Neuronal stem cell (in vitro differentiated cells): ENCODE measurements around the gene SLC8A1.
A peak's percentile ranks its signal among the peaks of the same experiment; 100 is the strongest.

ENCODE experiments used
- DNase-seq: peaks from one replicate; pipeline ENCODE4 v3.0.0-alpha.2; 2013; ENCODE audit warnings: low spot score
- H2AFZ ChIP-seq: one replicate; pipeline ENCODE4 v1.6.1; 2013; ENCODE audit warnings: mild to moderate bottlenecking, low read length, inconsistent platforms
- H2AK5ac ChIP-seq: 2 replicates; pipeline ENCODE4 v1.6.1; 2013; ENCODE audit warnings: low read depth, mild to moderate bottlenecking, inconsistent platforms, low read length, moderate library complexity, mixed read lengths
- H2BK120ac ChIP-seq: 2 replicates; pipeline ENCODE4 v1.6.1; 2013; ENCODE audit warnings: low read depth, mild to moderate bottlenecking, inconsistent platforms, low read length, moderate library complexity, mixed read lengths
- H2BK12ac ChIP-seq: one replicate; pipeline ENCODE4 v1.6.1; 2013; ENCODE audit warnings: low read length, inconsistent platforms
- H2BK15ac ChIP-seq: 2 replicates; pipeline ENCODE4 v1.6.1; 2013; ENCODE audit warnings: mild to moderate bottlenecking, low read length, inconsistent platforms, mixed read lengths
- H2BK5ac ChIP-seq: one replicate; pipeline ENCODE4 v1.6.1; 2013; ENCODE audit warnings: inconsistent platforms, mild to moderate bottlenecking, low read length, moderate library complexity
- H3K14ac ChIP-seq: one replicate; pipeline ENCODE4 v1.6.1; 2013; ENCODE audit warnings: low read length, inconsistent platforms
- H3K18ac ChIP-seq: 2 replicates; pipeline ENCODE4 v1.6.1; 2013; ENCODE audit warnings: low read length, inconsistent platforms
- H3K23ac ChIP-seq: 2 replicates; pipeline ENCODE4 v1.6.1; 2013; ENCODE audit warnings: low read depth, mild to moderate bottlenecking, mixed read lengths, low read length, inconsistent platforms; ENCODE audit not compliant: poor library complexity
- H3K27ac ChIP-seq: replicated peaks from 3 replicates; pipeline ENCODE4 v1.5.1; 2013; ENCODE audit warnings: low read length, inconsistent platforms
- H3K27me3 ChIP-seq, 3 experiments: 2 replicates each; pipeline ENCODE4 v1.6.1; 2013; ENCODE audit warnings: low read length in 3 of 3, mild to moderate bottlenecking in 2 of 3, inconsistent platforms in 1 of 3, low read depth in 1 of 3, mixed read lengths in 1 of 3, moderate library complexity in 1 of 3; ENCODE audit not compliant: control insufficient read depth in 3 of 3, insufficient read depth in 3 of 3
- H3K36me3 ChIP-seq, 2 donors: replicated peaks in 1 of 2; 2 replicates each; pipeline ENCODE4 v1.6.1; 2013; ENCODE audit warnings: low read length in 2 of 2; ENCODE audit not compliant: control insufficient read depth in 2 of 2, insufficient read depth in 2 of 2
- H3K4ac ChIP-seq: 2 replicates; pipeline ENCODE4 v1.6.1; 2013; ENCODE audit warnings: inconsistent platforms, mild to moderate bottlenecking, low read length, moderate library complexity
- H3K4me1 ChIP-seq, 2 donors: 1 replicate in 1 of 2; 2 replicates in 1 of 2; pipeline ENCODE4 v1.6.1; 2013; ENCODE audit warnings: low read length in 2 of 2, low read depth in 1 of 2; ENCODE audit not compliant: control insufficient read depth in 2 of 2, insufficient read depth in 1 of 2
- H3K4me2 ChIP-seq: one replicate; pipeline ENCODE4 v1.6.1; 2013; ENCODE audit warnings: mild to moderate bottlenecking, low read length, inconsistent platforms; ENCODE audit not compliant: insufficient read depth, poor library complexity, severe bottlenecking
- H3K4me3 ChIP-seq, 2 donors: 2 replicates each; pipeline ENCODE4 v1.5.1; 2013; ENCODE audit warnings: low read length in 2 of 2, mild to moderate bottlenecking in 2 of 2, inconsistent platforms in 1 of 2, moderate library complexity in 1 of 2
- H3K79me1 ChIP-seq: one replicate; pipeline ENCODE4 v1.6.1; 2013; ENCODE audit warnings: low read depth, mild to moderate bottlenecking, inconsistent platforms, low read length, moderate library complexity
- H3K9ac ChIP-seq: one replicate; pipeline ENCODE4 v1.6.1; 2013; ENCODE audit warnings: mild to moderate bottlenecking, low read depth, low read length, inconsistent platforms; ENCODE audit not compliant: poor library complexity
- H3K9me3 ChIP-seq, 2 donors: replicated peaks in 1 of 2; 2 replicates each; pipeline versions ENCODE3 to v1.6.1; 2013; ENCODE audit warnings: low read length in 2 of 2, mild to moderate bottlenecking in 2 of 2, inconsistent platforms in 1 of 2, low read depth in 1 of 2, mixed read lengths in 1 of 2, moderate library complexity in 1 of 2; ENCODE audit not compliant: control insufficient read depth in 2 of 2, insufficient read depth in 1 of 2
- H4K8ac ChIP-seq: one replicate; pipeline ENCODE4 v1.6.1; 2013; ENCODE audit warnings: low read depth, mild to moderate bottlenecking, inconsistent platforms, low read length, moderate library complexity
- H4K91ac ChIP-seq: one replicate; pipeline ENCODE4 v1.6.1; 2013; ENCODE audit warnings: low read length, low read depth, mild to moderate bottlenecking, inconsistent platforms; ENCODE audit not compliant: poor library complexity
- WGBS, 2 donors: extraction: QIAGEN DNeasy Blood & Tissue Kit; methylation state at CpG; one replicate each; pipeline ENCODE4 v1.1.7; 2013; ENCODE audit warnings: missing lambda C conversion rate in 2 of 2, mixed read lengths in 1 of 2; ENCODE audit not compliant: insufficient read length in 2 of 2, insufficient replicate concordance in 1 of 2; ENCODE audit errors: extremely low coverage in 2 of 2; 5-methylcytosine and 5-hydroxymethylcytosine counted together

SLC8A1 gene

DNA sequence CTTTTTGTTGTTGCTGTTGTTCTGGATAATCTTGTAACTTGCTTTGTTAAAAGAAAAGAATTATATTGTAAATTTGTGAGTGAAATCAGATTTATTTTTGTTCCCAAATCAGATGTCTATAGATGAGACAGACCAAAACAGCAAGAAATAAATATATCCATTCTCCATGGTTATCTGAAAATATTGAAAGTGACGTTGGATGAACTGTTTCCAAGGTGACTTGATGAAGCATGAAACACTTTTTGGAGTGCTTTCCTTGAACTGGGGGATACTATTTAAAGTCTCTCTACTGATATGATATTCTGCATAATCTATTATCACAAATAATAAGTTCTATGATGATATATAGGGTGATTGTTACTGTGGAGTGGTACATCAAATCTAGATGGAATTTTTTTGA, 357.4 kb downstream of the SLC8A1 start:
- no CpG with 5 or more reads among the region's 1 CpG for WGBS, 2 donors
- Histone ChIP-seq H3K23ac (no peak overlapping the region), H3K9ac (no peak overlapping the region), H2BK12ac (no peak overlapping the region), H3K79me1 (no peaks in the 10 kb centered on the region), H3K9me3 (no peaks in the 10 kb centered on the region), H3K14ac (no peak overlapping the region), H3K4ac (no peak overlapping the region), H3K27me3 (no peaks in the 10 kb centered on the region), H3K18ac (no peak overlapping the region), H4K91ac (no peak overlapping the region), H2AFZ (no peak overlapping the region), H2BK120ac (no peak overlapping the region), H3K27ac (no peak overlapping the region), H3K36me3 (no peaks in the 10 kb centered on the region), H2BK5ac (no peak overlapping the region), H3K4me2 (no peak overlapping the region), H3K4me1 (peaks cover 0 to 12% of the 10 kb centered on the region in 2 donors), H3K4me3 (no peak overlapping the region), H2AK5ac (no peak overlapping the region), H2BK15ac (no peak overlapping the region), H4K8ac (no peak overlapping the region)
- DNase-seq: no peak

- Histone ChIP-seq H2AK5ac (no peak overlapping the region), H3K27me3 (no peaks in the 10 kb centered on the region), H3K14ac (no peak overlapping the region), H3K4me3 (no peak overlapping the region), H4K8ac (no peak overlapping the region), H2BK5ac (no peak overlapping the region), H2AFZ (peak overlapping the region; percentile 84), H4K91ac (no peak overlapping the region), H3K9ac (no peak overlapping the region), H3K23ac (no peak overlapping the region), H3K4me2 (no peak overlapping the region), H3K79me1 (no peaks in the 10 kb centered on the region), H3K4ac (no peak overlapping the region), H2BK15ac (no peak overlapping the region), H3K9me3 (no peaks in the 10 kb centered on the region), H3K27ac (no peak overlapping the region), H3K4me1 (peaks cover 0 to 12% of the 10 kb centered on the region in 2 donors), H2BK12ac (no peak overlapping the region), H3K36me3 (no peaks in the 10 kb centered on the region), H2BK120ac (no peak overlapping the region), H3K18ac (no peak overlapping the region)
- peak; percentile 29 for DNase-seq
- no CpG with 5 or more reads among the region's 6 CpGs for WGBS, 2 donors
Measured at GRCh38 chr2:40093021-40093675, 358.7 kb downstream of the SLC8A1 start.

GRCh38 chr2:40090044-40090443, 361.8 kb downstream of the SLC8A1 start:
- Histone ChIP-seq H2AFZ (no peak overlapping the region), H3K4me3 (no peak overlapping the region), H3K4me2 (no peak overlapping the region), H2BK15ac (no peak overlapping the region), H3K27ac (no peak overlapping the region), H3K9ac (no peak overlapping the region), H3K14ac (no peak overlapping the region), H3K23ac (no peak overlapping the region), H3K18ac (no peak overlapping the region), H3K79me1 (no peaks in the 10 kb centered on the region), H2BK120ac (no peak overlapping the region), H3K27me3 (no peaks in the 10 kb centered on the region), H4K8ac (no peak overlapping the region), H3K36me3 (no peaks in the 10 kb centered on the region), H3K4ac (no peak overlapping the region), H2AK5ac (no peak overlapping the region), H4K91ac (no peak overlapping the region), H2BK5ac (no peak overlapping the region), H3K4me1 (peaks cover 0 to 12% of the 10 kb centered on the region in 2 donors), H3K9me3 (no peaks in the 10 kb centered on the region), H2BK12ac (no peak overlapping the region)
- WGBS, 2 donors: no CpG with 5 or more reads among the region's 3 CpGs
- no peak for DNase-seq

GRCh38 chr2:40087927-40088326, 364.0 kb downstream of the SLC8A1 start:
- Histone ChIP-seq H3K27me3 (no peaks in the 10 kb centered on the region), H3K4me3 (no peak overlapping the region), H3K18ac (peak overlapping the region; percentile 33), H3K4ac (no peak overlapping the region), H3K79me1 (no peaks in the 10 kb centered on the region), H3K27ac (no peak overlapping the region), H2BK120ac (no peak overlapping the region), H3K36me3 (no peaks in the 10 kb centered on the region), H2BK5ac (no peak overlapping the region), H4K8ac (no peak overlapping the region), H2BK12ac (no peak overlapping the region), H2AK5ac (peak overlapping the region; percentile 24), H4K91ac (no peak overlapping the region), H3K4me1 (peaks cover 0 to under 1% of the 10 kb centered on the region in 2 donors), H3K14ac (no peak overlapping the region), H3K4me2 (no peak overlapping the region), H2AFZ (no peak overlapping the region), H3K23ac (no peak overlapping the region), H2BK15ac (no peak overlapping the region), H3K9ac (no peak overlapping the region), H3K9me3 (no peaks in the 10 kb centered on the region)
- no peak for DNase-seq
- WGBS, 2 donors: no CpG with 5 or more reads among the region's 7 CpGs
